CD14-positive monocyte (primary cell): ENCODE measurements around the gene ARHGEF16. TPM values are rescaled to one million over a fixed set of nuclear protein-coding genes. Genes with fewer than 3 reads are reported as not detected.

Source experiments
- DNase-seq, 3 donors: peaks; one replicate each; pipeline ENCODE4 v3.0.0-alpha.2; 2011 to 2022
- H2AFZ ChIP-seq: 2 replicates; pipeline ENCODE4 v1.6.0; 2012; ENCODE audit warnings: mild to moderate bottlenecking, low read depth, low read length, inconsistent platforms; ENCODE audit not compliant: insufficient read depth, poor library complexity, severe bottlenecking
- H3K27ac ChIP-seq, 2 donors: 1 replicate in 1 of 2; 2 replicates in 1 of 2; pipeline ENCODE4 v1.5.1; 2012 to 2013; ENCODE audit warnings: low read length in 2 of 2, control low read depth in 1 of 2, inconsistent platforms in 1 of 2, low read depth in 1 of 2, mild to moderate bottlenecking in 1 of 2
- H3K27me3 ChIP-seq, 2 donors: one replicate each; pipeline versions ENCODE4 v1.6.0 to v1.6.1; 2011 to 2013; ENCODE audit warnings: low read length in 2 of 2; ENCODE audit not compliant: control insufficient read depth in 2 of 2, insufficient read depth in 2 of 2
- H3K36me3 ChIP-seq, 2 donors: replicated peaks in 1 of 2; 1 replicate in 1 of 2; 2 replicates in 1 of 2; pipeline versions ENCODE4 v1.5.1 to v1.6.1; 2012 to 2013; ENCODE audit warnings: low read length in 2 of 2, control low read depth in 1 of 2, inconsistent platforms in 1 of 2, mild to moderate bottlenecking in 1 of 2; ENCODE audit not compliant: insufficient read depth in 2 of 2, control insufficient read depth in 1 of 2
- H3K4me1 ChIP-seq, 2 donors: 1 replicate in 1 of 2; 2 replicates in 1 of 2; pipeline versions ENCODE4 v1.5.1 to v1.6.1; 2012 to 2013; ENCODE audit warnings: low read length in 2 of 2, control low read depth in 1 of 2, inconsistent platforms in 1 of 2, mild to moderate bottlenecking in 1 of 2, moderate library complexity in 1 of 2; ENCODE audit not compliant: insufficient read depth in 2 of 2, control insufficient read depth in 1 of 2
- H3K4me2 ChIP-seq: replicated peaks from 2 replicates; pipeline ENCODE3; 2012; ENCODE audit warnings: low read length, moderate library complexity, mild to moderate bottlenecking; ENCODE audit not compliant: poor library complexity, severe bottlenecking; ENCODE audit errors: extremely low read depth
- H3K4me3 ChIP-seq, 3 experiments: fragments of 200-600 bp in 1 of 3; sonication (generic) in 1 of 3; replicated peaks in 1 of 3; 1 replicate in 2 of 3; 2 replicates in 1 of 3; pipeline ENCODE4 v1.5.1; 2011 to 2013; ENCODE audit warnings: low read length in 3 of 3, mild to moderate bottlenecking in 3 of 3, control low read depth in 2 of 3, low read depth in 2 of 3, inconsistent platforms in 1 of 3, moderate library complexity in 1 of 3
- H3K79me2 ChIP-seq: 2 replicates; pipeline ENCODE4 v1.6.0; 2012; ENCODE audit warnings: mild to moderate bottlenecking, control low read depth, inconsistent platforms, low read length, moderate library complexity; ENCODE audit not compliant: insufficient read depth
- H3K9ac ChIP-seq: 2 replicates; pipeline ENCODE4 v1.6.0; 2017; ENCODE audit warnings: low read length, mild to moderate bottlenecking; ENCODE audit not compliant: insufficient read depth, poor library complexity, severe bottlenecking
- H3K9me3 ChIP-seq, 2 donors: replicated peaks in 1 of 2; 1 replicate in 1 of 2; 2 replicates in 1 of 2; pipeline versions ENCODE4 v1.5.1 to v1.6.1; 2012 to 2013; ENCODE audit warnings: low read length in 2 of 2, control low read depth in 1 of 2; ENCODE audit not compliant: control insufficient read depth in 1 of 2, insufficient read depth in 1 of 2
- H4K20me1 ChIP-seq: 2 replicates; pipeline ENCODE4 v1.6.0; 2012; ENCODE audit warnings: mild to moderate bottlenecking, low read length, control low read depth, moderate library complexity; ENCODE audit not compliant: insufficient read depth
- H3K27ac Mint-ChIP-seq, 7 donors: one replicate each; pipeline ENCODE4 v1.8.0; 2020; ENCODE audit warnings: mild to moderate bottlenecking in 7 of 7, mixed read lengths in 7 of 7, moderate library complexity in 6 of 7, inconsistent platforms in 2 of 7
- H3K27me3 Mint-ChIP-seq, 3 donors: one replicate each; pipeline ENCODE4 v1.8.0; 2021 to 2022; ENCODE audit warnings: low read depth in 3 of 3, mild to moderate bottlenecking in 3 of 3, mixed read lengths in 3 of 3, moderate library complexity in 3 of 3, inconsistent platforms in 1 of 3
- H3K36me3 Mint-ChIP-seq, 2 donors: one replicate each; pipeline ENCODE4 v1.8.0; 2020; ENCODE audit warnings: mixed read lengths in 2 of 2, inconsistent platforms in 1 of 2, mild to moderate bottlenecking in 1 of 2
- H3K4me1 Mint-ChIP-seq: one replicate; pipeline ENCODE4 v1.8.0; 2020; ENCODE audit warnings: mild to moderate bottlenecking, mixed read lengths
- H3K4me3 Mint-ChIP-seq, 2 donors: one replicate each; pipeline ENCODE4 v1.8.0; 2020; ENCODE audit warnings: mild to moderate bottlenecking in 2 of 2, mixed read lengths in 2 of 2, moderate library complexity in 1 of 2
- H3K9me3 Mint-ChIP-seq, 7 donors: one replicate each; pipeline ENCODE4 v1.8.0; 2020 to 2022; ENCODE audit warnings: mixed read lengths in 7 of 7, mild to moderate bottlenecking in 6 of 7, moderate library complexity in 6 of 7, inconsistent platforms in 2 of 7
- CTCF ChIP-seq: fragments of 200-600 bp; IDR thresholded peaks from one replicate; pipeline ENCODE4 v1.8.0; 2022; ENCODE audit warnings: antibody characterized with exemption, mild to moderate bottlenecking
- WGBS: methylation state at CpG from one replicate; pipeline ENCODE4 v1.1.5; 2013; ENCODE audit warnings: missing lambda C conversion rate; ENCODE audit not compliant: insufficient coverage; 5-methylcytosine and 5-hydroxymethylcytosine counted together
- intact Hi-C, 2 donors: fragments of 100-400 bp; cut with micrococcal nuclease; formaldehyde crosslinking; loops; one replicate each; pipeline versions ENCODE4 v1.15.0 to v1.15.1; 2023
- polyA plus RNA-seq, 3 donors: library from polyadenylated mRNA; depleted of rRNA in 1 of 3; unstranded in 2 of 3; stranded (reverse) in 1 of 3; fragments of 300-500 nt in 2 of 3; fragments of >200 nt in 1 of 3; fragmentation: Illumina TruSeq in 2 of 3; gene quantifications; 1 replicate in 2 of 3; 2 replicates in 1 of 3; pipeline ENCODE4 v1.2.3, GENCODE V29; 2012 to 2021

The ARHGEF16 gene
- polyA plus RNA-seq, 3 donors, result not detected

DNA sequence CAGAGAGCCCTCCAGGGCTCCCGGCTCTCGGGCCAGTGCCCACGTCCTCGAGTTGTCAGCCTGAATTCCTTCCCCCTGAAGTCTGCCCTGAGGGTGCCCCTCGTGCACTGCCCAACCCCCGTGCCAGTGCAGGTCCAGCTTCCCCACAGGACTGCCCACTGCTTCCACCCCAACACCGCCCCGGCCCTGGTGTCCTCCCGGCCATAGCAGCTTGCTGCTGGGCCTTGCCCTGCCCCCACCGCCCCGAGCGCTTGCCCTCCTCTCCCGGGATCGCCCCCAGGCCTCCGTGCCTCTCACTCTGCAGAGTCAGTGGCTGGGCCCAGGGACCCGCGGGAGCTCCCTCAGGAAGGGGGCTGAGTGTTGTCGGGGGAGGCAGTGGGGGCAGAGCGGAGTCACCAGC lies 24.1 kb upstream of the ARHGEF16 start:
- no peak overlapping the region for H3K4me3 Mint-ChIP-seq
- Histone ChIP-seq H4K20me1 (no peaks in the 10 kb centered on the region), H3K27ac (no peak overlapping the region), H3K4me2 (no peak overlapping the region), H3K36me3 (no peaks in the 10 kb centered on the region), H3K79me2 (no peaks in the 10 kb centered on the region), H3K9ac (no peak overlapping the region), H3K4me3 (no peak overlapping the region), H3K27me3 (no peaks in the 10 kb centered on the region), H2AFZ (no peak overlapping the region), H3K9me3 (no peaks in the 10 kb centered on the region), H3K4me1 (no peaks in the 10 kb centered on the region)
- H3K36me3 Mint-ChIP-seq, result no peaks in the 10 kb centered on the region
- peaks cover 0 to 4% (median 3%) of the 10 kb centered on the region in 3 donors for H3K27me3 Mint-ChIP-seq
- 95% methylated on average over 15 of the region's 19 CpGs for WGBS
- H3K9me3 Mint-ChIP-seq, result peaks cover 0 to 4% (median 0%) of the 10 kb centered on the region in 7 donors
- peak overlapping the region in 1 of 7 donors; percentile 48 for H3K27ac Mint-ChIP-seq
- intact Hi-C loops, result no loop called here
- no peak for DNase-seq
- TF ChIP-seq CTCF, result no peak
- no peaks in the 10 kb centered on the region for H3K4me1 Mint-ChIP-seq

- Histone ChIP-seq H4K20me1 (no peaks in the 10 kb centered on the region), H3K79me2 (no peaks in the 10 kb centered on the region), H3K4me2 (no peak overlapping the region), H3K4me1 (no peaks in the 10 kb centered on the region), H3K9me3 (no peaks in the 10 kb centered on the region), H3K27ac (no peak overlapping the region), H3K9ac (no peak overlapping the region), H3K27me3 (no peaks in the 10 kb centered on the region), H3K36me3 (no peaks in the 10 kb centered on the region), H2AFZ (no peak overlapping the region), H3K4me3 (no peak overlapping the region)
- WGBS, result 99% methylated on average over 12 of the region's 22 CpGs
- intact Hi-C loops, result no loop called here
- Mint-ChIP-seq H3K9me3 (peaks cover 0 to 4% (median 0%) of the 10 kb centered on the region in 7 donors), H3K27me3 (peaks cover 0 to 4% (median 3%) of the 10 kb centered on the region in 3 donors), H3K27ac (peak overlapping the region in 1 of 7 donors; percentile 48), H3K4me1 (no peaks in the 10 kb centered on the region), H3K4me3 (no peak overlapping the region), H3K36me3 (no peaks in the 10 kb centered on the region)
- TF ChIP-seq CTCF, result no peak
- no peak for DNase-seq
Observed at GRCh38 chr1:3430820-3431219, 23.6 kb upstream of the ARHGEF16 start.
